WI38 (cell line): Measurements from ENCODE around the gene PYGO1.
"Not testable (repeated sequence)": the region's sequence is repeated elsewhere in the genome, so short reads cannot be mapped to it uniquely, and the experiment has no call there.

Source experiments
- H3K4me3 ChIP-seq: 2 replicates; pipeline ENCODE4 v1.5.1; 2011; ENCODE audit warnings: low read depth, mild to moderate bottlenecking, control low read depth, low read length
- TF ChIP-seq, protein P1 (sequence below): IDR thresholded peaks from 2 replicates; pipeline ENCODE4 v1.5.1; 2012; ENCODE audit warnings: low read depth, mild to moderate bottlenecking, control low read depth, low read length

Gene PYGO1

GRCh38 chr15:55619783-55620182, 31.6 kb upstream of the PYGO1 start:
- TF ChIP-seq, protein P1, sequence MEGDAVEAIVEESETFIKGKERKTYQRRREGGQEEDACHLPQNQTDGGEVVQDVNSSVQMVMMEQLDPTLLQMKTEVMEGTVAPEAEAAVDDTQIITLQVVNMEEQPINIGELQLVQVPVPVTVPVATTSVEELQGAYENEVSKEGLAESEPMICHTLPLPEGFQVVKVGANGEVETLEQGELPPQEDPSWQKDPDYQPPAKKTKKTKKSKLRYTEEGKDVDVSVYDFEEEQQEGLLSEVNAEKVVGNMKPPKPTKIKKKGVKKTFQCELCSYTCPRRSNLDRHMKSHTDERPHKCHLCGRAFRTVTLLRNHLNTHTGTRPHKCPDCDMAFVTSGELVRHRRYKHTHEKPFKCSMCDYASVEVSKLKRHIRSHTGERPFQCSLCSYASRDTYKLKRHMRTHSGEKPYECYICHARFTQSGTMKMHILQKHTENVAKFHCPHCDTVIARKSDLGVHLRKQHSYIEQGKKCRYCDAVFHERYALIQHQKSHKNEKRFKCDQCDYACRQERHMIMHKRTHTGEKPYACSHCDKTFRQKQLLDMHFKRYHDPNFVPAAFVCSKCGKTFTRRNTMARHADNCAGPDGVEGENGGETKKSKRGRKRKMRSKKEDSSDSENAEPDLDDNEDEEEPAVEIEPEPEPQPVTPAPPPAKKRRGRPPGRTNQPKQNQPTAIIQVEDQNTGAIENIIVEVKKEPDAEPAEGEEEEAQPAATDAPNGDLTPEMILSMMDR: no peak
- no peak overlapping the region for H3K4me3 ChIP-seq

- TF ChIP-seq, protein P1: no peak
- H3K4me3 ChIP-seq: no peak overlapping the region
These were observed 30.2 kb upstream of the PYGO1 start for GRCh38 chr15:55618387-55618786.

GRCh38 chr15:55615445-55615844, 27.3 kb upstream of the PYGO1 start:
- TF ChIP-seq, protein P1: no peak
- H3K4me3 ChIP-seq: no peak overlapping the region

- TF ChIP-seq, protein P1: no peak
- no peak overlapping the region for H3K4me3 ChIP-seq
These were observed 25.6 kb upstream of the PYGO1 start for GRCh38 chr15:55613727-55614126.

- TF ChIP-seq, protein P1: no peak
- H3K4me3 ChIP-seq: no peak overlapping the region
These were observed 18.1 kb upstream of the PYGO1 start for GRCh38 chr15:55606214-55606613.

DNA sequence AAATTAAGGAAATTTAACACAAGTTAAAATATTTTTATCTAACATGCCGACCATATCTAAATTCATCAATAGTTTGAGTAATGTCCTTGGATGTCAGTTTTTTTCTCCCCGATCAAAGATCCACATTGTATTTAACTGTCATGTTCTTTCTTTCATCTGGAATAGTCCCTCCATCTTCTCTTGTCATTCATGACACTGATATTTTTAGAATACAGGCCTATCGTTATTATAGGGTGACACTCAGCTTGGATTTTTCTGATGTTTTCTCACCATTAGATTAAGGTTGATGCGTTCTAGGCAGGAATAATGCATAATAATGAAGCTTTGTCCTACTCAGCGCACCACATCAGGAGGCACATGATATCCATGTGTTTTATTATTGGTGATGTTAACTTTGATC, 13.2 kb upstream of the PYGO1 start:
- H3K4me3 ChIP-seq: no peak overlapping the region
- TF ChIP-seq, protein P1: no peak

- H3K4me3 ChIP-seq: no peak overlapping the region
- TF ChIP-seq, protein P1: no peak
These were observed 11.3 kb upstream of the PYGO1 start for GRCh38 chr15:55599439-55599838.

DNA sequence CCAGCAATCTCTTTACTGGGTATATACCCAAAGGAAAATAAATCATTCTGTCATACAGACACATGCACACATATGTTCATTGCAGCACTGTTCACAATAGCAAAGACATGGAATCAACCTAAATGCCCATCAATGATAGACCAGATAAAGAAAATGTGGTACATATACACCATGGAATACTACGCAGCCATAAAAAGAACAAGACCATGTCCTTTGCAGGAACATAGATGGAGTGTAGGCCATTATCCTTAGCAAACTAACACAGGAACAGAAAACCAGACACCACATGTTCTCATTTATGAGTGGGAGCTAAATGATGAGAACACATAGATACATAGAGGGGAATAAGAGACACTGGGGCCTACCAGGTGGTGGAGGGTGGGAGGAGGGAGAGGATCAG, 4.9 kb upstream of the PYGO1 start:
- not testable (repeated sequence) for H3K4me3 ChIP-seq
